H4 (cell line): Measurements from ENCODE around the gene TWSG1. TPM values are rescaled to one million over a fixed set of nuclear protein-coding genes. Genes with fewer than 3 reads are reported as not detected.

Experiments used
- DNase-seq: peaks from one replicate; pipeline ENCODE4 v3.0.0-alpha.2; 2015; ENCODE audit warnings: low spot score
- total RNA-seq: library from RNA; depleted of rRNA; stranded (reverse); fragments of >200 nt; shearing (Covaris generic); gene quantifications from 2 replicates; pipeline ENCODE4 v1.2.3, GENCODE V29; 2014; rRNA removed

Gene TWSG1
- 38.3 and 45.9 TPM in 2 replicates for total RNA-seq

GRCh38 chr18:9334329-9334972, at the start of gene TWSG1:
TWSG1 (plus strand) TSS chr18:9334773; CDS start chr18:9337230, 2,457 bp downstream.
- peak; percentile 79 for DNase-seq

DNA sequence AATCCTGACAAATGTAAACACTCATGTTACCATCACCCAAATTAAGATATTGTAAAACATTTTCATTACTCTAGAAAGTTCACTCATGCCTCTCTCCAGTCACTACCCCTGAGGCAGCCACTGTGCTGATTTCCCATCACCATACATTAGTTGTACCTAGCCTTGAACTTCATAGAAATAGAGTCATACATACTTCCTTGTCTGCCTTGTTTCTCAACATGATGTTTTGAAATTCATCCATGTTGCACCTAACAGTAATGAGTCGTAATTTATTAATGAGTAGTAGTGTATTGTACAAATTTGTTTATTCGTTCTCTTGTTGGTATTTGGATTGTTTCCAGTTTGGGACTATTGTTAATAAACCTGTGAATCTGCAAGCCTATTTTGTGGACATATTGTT, 49.0 kb upstream of the TWSG1 start:
- DNase-seq, result no peak

- no peak for DNase-seq
These were observed 47.5 kb upstream of the TWSG1 start for GRCh38 chr18:9287036-9287435.

DNA sequence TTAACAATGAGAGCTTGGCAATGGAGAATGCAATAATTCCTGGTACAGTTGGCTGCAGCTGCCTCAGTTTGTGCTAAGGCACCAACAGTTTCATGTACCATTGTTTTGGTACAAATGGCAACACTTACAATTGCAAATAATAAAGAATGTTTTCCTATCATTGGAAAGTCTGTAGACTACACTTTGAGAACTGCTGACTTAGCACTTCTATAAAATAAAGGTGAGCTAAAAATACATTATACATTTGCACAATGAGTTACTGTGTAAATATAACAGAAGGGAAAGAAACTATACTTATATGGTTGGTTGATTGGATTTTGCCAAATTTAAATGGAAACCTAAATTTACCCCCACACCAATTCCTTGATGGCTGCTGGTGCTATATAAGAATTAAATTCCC, 44.9 kb upstream of the TWSG1 start:
- no peak for DNase-seq

GRCh38 chr18:9290156-9290555, 44.4 kb upstream of the TWSG1 start:
- no peak for DNase-seq

DNA sequence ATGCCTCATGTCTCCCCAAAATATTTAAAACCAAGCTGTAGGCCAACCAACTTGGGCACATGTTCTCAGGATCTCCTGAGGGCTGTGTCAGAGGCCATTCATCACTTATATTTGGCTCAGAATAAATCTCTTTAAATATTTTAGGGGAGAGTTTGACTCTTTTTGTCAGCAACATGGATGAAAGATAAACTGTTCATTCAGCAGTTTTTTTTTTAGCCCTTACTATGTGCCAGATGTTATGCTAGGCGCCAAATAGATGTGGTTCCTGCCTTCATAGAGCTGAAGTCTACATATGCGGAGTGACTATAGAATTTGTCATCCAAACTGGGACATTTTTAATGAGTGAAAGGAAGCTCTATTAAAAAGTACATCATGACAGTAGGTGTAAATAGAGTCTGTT, 42.5 kb upstream of the TWSG1 start:
- DNase-seq, result no peak

DNA sequence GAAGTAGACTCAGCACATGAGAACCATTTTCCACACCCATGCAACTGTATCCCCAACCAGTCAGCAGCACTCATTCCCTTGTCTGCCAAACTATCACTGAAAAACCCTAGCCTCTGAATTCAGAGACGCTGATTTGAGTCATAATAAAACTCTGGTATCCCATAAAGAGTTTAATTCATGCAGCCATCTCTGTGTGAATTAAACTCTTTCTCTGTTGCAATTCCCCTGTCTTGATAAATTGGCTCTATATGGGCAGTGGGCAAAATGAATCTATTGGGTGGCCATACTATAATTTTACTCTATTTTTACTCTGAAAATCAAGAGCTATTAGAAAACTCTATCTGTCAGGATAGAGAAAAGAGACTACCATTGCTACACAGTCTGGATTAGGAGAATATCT, 40.6 kb upstream of the TWSG1 start:
- DNase-seq, result no peak

- no peak for DNase-seq
These were observed 38.2 kb upstream of the TWSG1 start for GRCh38 chr18:9296233-9297006.

DNA sequence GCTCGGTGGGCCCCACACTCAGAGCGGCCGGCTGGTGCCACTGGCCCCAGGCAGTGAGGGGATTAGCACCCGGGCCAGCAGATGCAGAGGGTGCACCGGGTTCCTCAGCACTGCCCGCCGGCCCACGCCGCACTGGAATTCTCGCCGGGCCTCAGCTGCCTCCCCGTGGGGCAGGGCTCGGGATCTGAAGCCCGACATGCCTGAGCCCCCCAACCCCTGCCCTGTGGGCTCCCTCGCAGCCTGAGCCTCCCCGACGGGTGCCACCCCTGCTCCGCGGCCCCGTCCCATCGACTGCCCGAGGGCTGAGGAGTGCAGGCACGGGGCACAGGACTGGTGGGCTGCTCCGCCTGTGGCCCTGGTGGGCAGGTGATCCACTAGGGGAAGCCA, 37.6 kb upstream of the TWSG1 start:
- no peak for DNase-seq

GRCh38 chr18:9304388-9305070, 30.0 kb upstream of the TWSG1 start:
- DNase-seq, result no peak

- no peak for DNase-seq
These were observed 15.2 kb upstream of the TWSG1 start for GRCh38 chr18:9319333-9319732.

- DNase-seq, result no peak
These were observed 13.5 kb upstream of the TWSG1 start for GRCh38 chr18:9321017-9321452.

GRCh38 chr18:9321736-9322135, 12.8 kb upstream of the TWSG1 start:
- no peak for DNase-seq

GRCh38 chr18:9322744-9323143, 11.8 kb upstream of the TWSG1 start:
- no peak for DNase-seq

DNA sequence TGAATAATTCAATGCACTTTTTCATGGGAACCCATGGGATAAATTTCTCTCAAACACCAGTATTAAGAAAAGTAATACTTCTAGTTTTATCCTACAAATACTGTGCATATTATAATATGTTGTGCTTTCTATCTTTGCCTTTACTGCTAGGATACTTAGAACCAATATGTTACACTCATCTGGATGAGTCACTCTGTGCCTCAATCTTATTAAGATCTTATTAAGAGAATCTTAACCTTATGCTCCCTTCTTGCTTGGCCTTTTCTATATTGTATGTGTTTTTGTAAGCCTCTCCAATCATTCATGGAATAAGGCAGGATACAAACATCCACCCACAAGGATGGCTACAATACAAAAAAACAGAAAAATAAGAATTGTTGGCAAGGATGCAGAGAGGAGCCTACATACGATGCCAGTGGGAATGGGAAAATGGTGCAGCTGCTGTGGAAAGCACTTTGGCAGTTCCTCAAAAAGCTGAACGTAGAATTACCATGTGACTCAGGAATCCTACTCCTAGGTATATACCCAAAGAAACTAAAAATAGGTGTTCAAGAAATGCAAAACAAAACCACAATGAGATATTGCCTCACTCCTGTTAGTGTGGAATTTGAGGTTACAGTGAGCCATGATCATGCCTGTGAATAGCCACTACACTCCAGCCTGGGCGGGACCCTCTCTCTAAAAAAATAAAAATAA, 10.7 kb upstream of the TWSG1 start:
- DNase-seq, result peak; percentile 73

DNA sequence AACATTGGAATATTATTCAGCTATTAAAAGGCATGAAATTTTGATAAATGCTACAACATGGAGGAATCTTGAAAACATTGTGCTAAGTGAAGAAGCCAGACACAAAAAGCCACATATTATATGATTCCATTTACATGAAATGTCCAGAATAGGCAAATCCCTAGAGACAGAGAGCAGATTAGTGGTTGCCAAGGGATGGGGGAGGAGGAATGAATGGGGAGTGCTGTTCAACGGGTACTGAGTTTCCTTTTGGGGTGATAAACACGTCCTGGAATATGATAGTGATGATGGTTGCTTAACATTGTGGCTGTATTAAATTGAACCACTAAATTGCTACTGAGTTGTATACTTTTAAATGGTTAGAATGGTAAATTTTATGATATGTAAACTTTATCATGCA, 8.9 kb upstream of the TWSG1 start:
- no peak for DNase-seq

GRCh38 chr18:9328776-9329175, 5.8 kb upstream of the TWSG1 start:
- DNase-seq, result no peak

GRCh38 chr18:9329471-9329870, 5.1 kb upstream of the TWSG1 start:
- no peak for DNase-seq

- DNase-seq, result no peak
These were observed 4.2 kb upstream of the TWSG1 start for GRCh38 chr18:9330419-9330818.

GRCh38 chr18:9333441-9334328, 888 bp upstream of the TWSG1 start:
- DNase-seq, result no peak
